ENCODE data around the gene EXOC3L2. TPM values are rescaled to one million over a fixed set of nuclear protein-coding genes. Genes with fewer than 3 reads are reported as not detected.

Gene EXOC3L2
- polyA plus RNA-seq, 3 donors = not detected

DNA sequence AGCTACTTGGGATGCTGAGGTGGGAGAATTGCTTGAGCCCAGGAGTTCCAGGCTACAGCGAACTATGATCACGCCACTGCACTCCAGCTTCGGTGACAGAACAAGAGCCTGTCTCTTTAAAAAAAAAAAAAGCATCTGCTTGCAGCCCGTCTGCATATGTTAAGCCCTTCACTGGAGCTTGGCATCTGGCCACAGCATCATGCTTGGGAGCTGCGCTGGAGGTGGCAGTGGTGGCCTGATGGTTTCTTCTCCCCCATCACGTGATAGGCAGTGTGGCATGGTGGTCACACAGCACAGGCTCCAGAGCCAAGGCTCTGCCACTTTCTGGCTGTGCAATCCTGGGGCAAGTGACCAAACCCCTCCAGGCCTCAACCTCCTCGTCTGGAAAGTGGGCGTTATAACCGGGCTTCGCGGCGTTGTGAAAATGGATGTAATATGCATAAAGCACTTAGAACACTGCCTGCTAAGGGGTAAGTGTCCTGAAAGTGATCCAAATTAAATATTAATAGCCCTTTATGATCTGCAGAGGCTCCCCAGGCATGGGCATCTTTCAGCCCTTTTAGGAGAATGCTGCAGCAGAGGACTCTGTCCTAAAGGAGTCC, 30.3 kb upstream of the EXOC3L2 start:
- TF ChIP-seq, protein P1, sequence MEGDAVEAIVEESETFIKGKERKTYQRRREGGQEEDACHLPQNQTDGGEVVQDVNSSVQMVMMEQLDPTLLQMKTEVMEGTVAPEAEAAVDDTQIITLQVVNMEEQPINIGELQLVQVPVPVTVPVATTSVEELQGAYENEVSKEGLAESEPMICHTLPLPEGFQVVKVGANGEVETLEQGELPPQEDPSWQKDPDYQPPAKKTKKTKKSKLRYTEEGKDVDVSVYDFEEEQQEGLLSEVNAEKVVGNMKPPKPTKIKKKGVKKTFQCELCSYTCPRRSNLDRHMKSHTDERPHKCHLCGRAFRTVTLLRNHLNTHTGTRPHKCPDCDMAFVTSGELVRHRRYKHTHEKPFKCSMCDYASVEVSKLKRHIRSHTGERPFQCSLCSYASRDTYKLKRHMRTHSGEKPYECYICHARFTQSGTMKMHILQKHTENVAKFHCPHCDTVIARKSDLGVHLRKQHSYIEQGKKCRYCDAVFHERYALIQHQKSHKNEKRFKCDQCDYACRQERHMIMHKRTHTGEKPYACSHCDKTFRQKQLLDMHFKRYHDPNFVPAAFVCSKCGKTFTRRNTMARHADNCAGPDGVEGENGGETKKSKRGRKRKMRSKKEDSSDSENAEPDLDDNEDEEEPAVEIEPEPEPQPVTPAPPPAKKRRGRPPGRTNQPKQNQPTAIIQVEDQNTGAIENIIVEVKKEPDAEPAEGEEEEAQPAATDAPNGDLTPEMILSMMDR (IDR thresholded peaks at IDR 0.05) = no peak
- H3K36me3 ChIP-seq (replicated peaks in 1 of 2; ENCODE audit: control insufficient read depth in 1 of 2, insufficient read depth in 2 of 2, low read length in 2 of 2) = peaks cover 44 to 89% of the 10 kb centered on the region in 2 donors
- H3K27ac Mint-ChIP-seq = peak overlapping the region in 4 of 7 donors; percentile 15 to 49 (median 44)

DNA sequence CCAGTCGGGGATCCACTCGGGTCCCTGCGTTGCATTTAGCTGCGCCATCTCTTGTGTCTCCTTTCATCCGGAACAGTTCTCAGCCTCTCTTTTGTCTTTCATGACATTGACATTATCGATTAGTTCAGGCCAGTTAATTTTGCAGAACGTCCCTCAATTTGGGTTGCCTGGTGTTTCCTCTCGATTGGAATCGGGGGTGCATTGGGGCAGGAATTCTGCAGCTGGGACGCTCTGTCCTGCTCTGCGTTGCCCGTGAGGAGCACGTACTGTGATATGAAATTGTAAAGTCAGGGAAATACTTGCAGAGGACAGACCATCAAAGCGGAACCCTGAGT, 28.3 kb upstream of the EXOC3L2 start:
- H3K27me3 Mint-ChIP-seq (ENCODE audit: low read depth in 3 of 3) = no peaks in the 10 kb centered on the region
- no peak overlapping the region for H3K27ac Mint-ChIP-seq
- H3K4me1 Mint-ChIP-seq = no peaks in the 10 kb centered on the region
- intact Hi-C loops (cut with micrococcal nuclease) = no loop called here
- H3K36me3 Mint-ChIP-seq = peaks cover 73 to 95% of the 10 kb centered on the region in 2 donors
- Histone ChIP-seq H3K4me3 (replicated peaks in 1 of 3; ENCODE audit: low read depth in 2 of 3, low read length in 3 of 3) (no peak overlapping the region), H3K36me3 (replicated peaks in 1 of 2; ENCODE audit: control insufficient read depth in 1 of 2, insufficient read depth in 2 of 2, low read length in 2 of 2) (peaks cover 43 to 79% of the 10 kb centered on the region in 2 donors), H3K27me3 (ENCODE audit: control insufficient read depth in 2 of 2, insufficient read depth in 2 of 2, low read length in 2 of 2) (no peaks in the 10 kb centered on the region), H2AFZ (ENCODE audit: insufficient read depth, low read depth, low read length, poor library complexity, severe bottlenecking) (no peak overlapping the region), H3K4me2 (replicated peaks; ENCODE audit: extremely low read depth, low read length, poor library complexity, severe bottlenecking) (no peak overlapping the region), H3K9ac (ENCODE audit: insufficient read depth, low read length, poor library complexity, severe bottlenecking) (no peak overlapping the region), H3K79me2 (ENCODE audit: insufficient read depth, low read length) (no peaks in the 10 kb centered on the region), H3K27ac (ENCODE audit: low read depth in 1 of 2, low read length in 2 of 2) (no peak overlapping the region), H3K9me3 (replicated peaks in 1 of 2; ENCODE audit: control insufficient read depth in 1 of 2, insufficient read depth in 1 of 2, low read length in 2 of 2) (no peaks in the 10 kb centered on the region), H4K20me1 (ENCODE audit: insufficient read depth, low read length) (no peaks in the 10 kb centered on the region), H3K4me1 (ENCODE audit: control insufficient read depth in 1 of 2, insufficient read depth in 2 of 2, low read length in 2 of 2) (no peaks in the 10 kb centered on the region)
- TF ChIP-seq, protein P1 (IDR thresholded peaks at IDR 0.05) = no peak
- 99% methylated on average over 13 of the region's 14 CpGs for WGBS (ENCODE audit: insufficient coverage)
- DNase-seq = no peak
- no peak overlapping the region for H3K4me3 Mint-ChIP-seq
- H3K9me3 Mint-ChIP-seq = no peaks in the 10 kb centered on the region

More for the DNA sequence above, 30.3 kb upstream of the EXOC3L2 start:
- no peaks in the 10 kb centered on the region for H4K20me1 ChIP-seq (ENCODE audit: insufficient read depth, low read length)
- H2AFZ ChIP-seq (ENCODE audit: insufficient read depth, low read depth, low read length, poor library complexity, severe bottlenecking) = no peak overlapping the region
- H3K4me3 ChIP-seq (replicated peaks in 1 of 3; ENCODE audit: low read depth in 2 of 3, low read length in 3 of 3) = no peak overlapping the region
- H3K4me1 Mint-ChIP-seq = peaks cover 4% of the 10 kb centered on the region
- H3K9ac ChIP-seq (ENCODE audit: insufficient read depth, low read length, poor library complexity, severe bottlenecking) = no peak overlapping the region
- H3K27me3 ChIP-seq (ENCODE audit: control insufficient read depth in 2 of 2, insufficient read depth in 2 of 2, low read length in 2 of 2) = no peaks in the 10 kb centered on the region
- H3K9me3 Mint-ChIP-seq = no peaks in the 10 kb centered on the region
- no peak overlapping the region for H3K4me3 Mint-ChIP-seq
- intact Hi-C loops (cut with micrococcal nuclease) = no loop called here
- H3K36me3 Mint-ChIP-seq = peaks cover 75 to 91% of the 10 kb centered on the region in 2 donors
- no peak overlapping the region for H3K4me2 ChIP-seq (replicated peaks; ENCODE audit: extremely low read depth, low read length, poor library complexity, severe bottlenecking)
- no peaks in the 10 kb centered on the region for H3K27me3 Mint-ChIP-seq (ENCODE audit: low read depth in 3 of 3)
- H3K4me1 ChIP-seq (ENCODE audit: control insufficient read depth in 1 of 2, insufficient read depth in 2 of 2, low read length in 2 of 2) = peaks cover 0 to 3% of the 10 kb centered on the region in 2 donors
- H3K79me2 ChIP-seq (ENCODE audit: insufficient read depth, low read length) = no peaks in the 10 kb centered on the region
- no peaks in the 10 kb centered on the region for H3K9me3 ChIP-seq (replicated peaks in 1 of 2; ENCODE audit: control insufficient read depth in 1 of 2, insufficient read depth in 1 of 2, low read length in 2 of 2)
- no peak overlapping the region for H3K27ac ChIP-seq (ENCODE audit: low read depth in 1 of 2, low read length in 2 of 2)
- DNase-seq = no peak
- WGBS (ENCODE audit: insufficient coverage) = 79% methylated on average over 5 of the region's 12 CpGs

All from CD14-positive monocyte (primary cell).